Testis (tissue), 2 donors: ENCODE measurements around the gene ZNF277.
"Not testable (repeated sequence)": the region's sequence is repeated elsewhere in the genome, so short reads cannot be mapped to it uniquely, and the experiment has no call there.

Experiments used
- CTCF ChIP-seq, 3 experiments: fragments of 450-650 bp in 2 of 3; fragments of 200-600 bp in 1 of 3; sonication (generic) in 1 of 3; IDR thresholded peaks; one replicate each; pipeline ENCODE4 v1.5.1; 2016 to 2019; ENCODE audit warnings: antibody characterized with exemption in 3 of 3, mild to moderate bottlenecking in 2 of 3, moderate library complexity in 1 of 3
- POLR2A ChIP-seq: fragments of 450-650 bp; IDR thresholded peaks from one replicate; pipeline ENCODE4 v1.6.1; 2017; ENCODE audit warnings: antibody characterized with exemption, mild to moderate bottlenecking, moderate library complexity

GRCh38 chr7:112316803-112317202 lies 110.3 kb downstream of the ZNF277 start:
- not testable (repeated sequence) for TF ChIP-seq CTCF (IDR thresholded peaks at IDR 0.05); POLR2A
